Chondrocyte (in vitro differentiated cells): ENCODE results near the gene MEF2D. TPM values are rescaled to one million over a fixed set of nuclear protein-coding genes. Genes with fewer than 3 reads are reported as not detected.

Experiments used
- DNase-seq: peaks from one replicate; pipeline ENCODE4 v3.0.0; 2021; ENCODE audit warnings: mixed read lengths, low spot score
- H3K27ac Mint-ChIP-seq: one replicate; pipeline ENCODE4 v1.8.0; 2021; ENCODE audit warnings: mild to moderate bottlenecking, moderate library complexity, mixed read lengths; ENCODE audit not compliant: unreplicated experiment
- H3K27me3 Mint-ChIP-seq: 2 replicates; pipeline ENCODE4 v1.8.0; 2021; ENCODE audit warnings: low read depth, mixed read lengths
- H3K36me3 Mint-ChIP-seq: 2 replicates; pipeline ENCODE4 v1.8.0; 2021; ENCODE audit warnings: low read depth, mixed read lengths
- H3K4me1 Mint-ChIP-seq: 2 replicates; pipeline ENCODE4 v1.8.0; 2021; ENCODE audit warnings: low read depth, mild to moderate bottlenecking, mixed read lengths
- H3K4me3 Mint-ChIP-seq: one replicate; pipeline ENCODE4 v1.8.0; 2021; ENCODE audit warnings: mild to moderate bottlenecking, moderate library complexity, mixed read lengths; ENCODE audit not compliant: unreplicated experiment
- H3K9me3 Mint-ChIP-seq: 2 replicates; pipeline ENCODE4 v1.8.0; 2021; ENCODE audit warnings: low read depth, mixed read lengths
- total RNA-seq: library from RNA; stranded (reverse); gene quantifications from 3 replicates; pipeline ENCODE4 v1.2.1, GENCODE V29; 2021
- TF ChIP-seq, protein P1 (sequence below): fragments of 200-600 bp; sonication (generic); IDR thresholded peaks from 2 replicates; pipeline ENCODE4 v1.5.0; 2021; ENCODE audit warnings: antibody characterized with exemption, mild to moderate bottlenecking, moderate library complexity

MEF2D gene
- total RNA-seq, 1 donor from 2014 or later, result 62.0 TPM

DNA sequence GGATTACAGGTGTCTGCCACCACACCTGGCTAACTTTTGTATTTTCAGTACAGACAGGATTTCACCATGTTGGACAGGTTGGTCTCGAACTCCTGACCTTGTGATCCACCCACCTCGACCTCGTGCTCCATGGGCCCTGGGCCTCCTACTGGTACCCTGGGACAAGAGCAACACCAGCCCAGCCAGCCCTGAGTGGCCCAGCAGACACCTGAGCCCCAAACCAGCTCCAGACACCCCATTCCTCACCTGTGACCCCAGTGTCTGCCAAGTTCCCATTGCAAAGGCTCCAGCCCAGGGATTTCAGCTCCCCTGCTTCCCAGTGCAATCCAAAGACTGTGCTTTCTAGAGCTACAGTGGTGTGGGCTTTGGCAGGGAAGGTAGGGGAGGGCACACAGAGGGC, 14.6 kb downstream of the MEF2D start:
- no peak for DNase-seq
- Mint-ChIP-seq H3K27me3 (no peaks in the 10 kb centered on the region), H3K27ac (no peak overlapping the region), H3K9me3 (no peaks in the 10 kb centered on the region), H3K4me3 (no peak overlapping the region), H3K36me3 (peaks cover 12% of the 10 kb centered on the region), H3K4me1 (peaks cover 61% of the 10 kb centered on the region)
- TF ChIP-seq, protein P1, sequence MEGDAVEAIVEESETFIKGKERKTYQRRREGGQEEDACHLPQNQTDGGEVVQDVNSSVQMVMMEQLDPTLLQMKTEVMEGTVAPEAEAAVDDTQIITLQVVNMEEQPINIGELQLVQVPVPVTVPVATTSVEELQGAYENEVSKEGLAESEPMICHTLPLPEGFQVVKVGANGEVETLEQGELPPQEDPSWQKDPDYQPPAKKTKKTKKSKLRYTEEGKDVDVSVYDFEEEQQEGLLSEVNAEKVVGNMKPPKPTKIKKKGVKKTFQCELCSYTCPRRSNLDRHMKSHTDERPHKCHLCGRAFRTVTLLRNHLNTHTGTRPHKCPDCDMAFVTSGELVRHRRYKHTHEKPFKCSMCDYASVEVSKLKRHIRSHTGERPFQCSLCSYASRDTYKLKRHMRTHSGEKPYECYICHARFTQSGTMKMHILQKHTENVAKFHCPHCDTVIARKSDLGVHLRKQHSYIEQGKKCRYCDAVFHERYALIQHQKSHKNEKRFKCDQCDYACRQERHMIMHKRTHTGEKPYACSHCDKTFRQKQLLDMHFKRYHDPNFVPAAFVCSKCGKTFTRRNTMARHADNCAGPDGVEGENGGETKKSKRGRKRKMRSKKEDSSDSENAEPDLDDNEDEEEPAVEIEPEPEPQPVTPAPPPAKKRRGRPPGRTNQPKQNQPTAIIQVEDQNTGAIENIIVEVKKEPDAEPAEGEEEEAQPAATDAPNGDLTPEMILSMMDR, result no peak

DNA sequence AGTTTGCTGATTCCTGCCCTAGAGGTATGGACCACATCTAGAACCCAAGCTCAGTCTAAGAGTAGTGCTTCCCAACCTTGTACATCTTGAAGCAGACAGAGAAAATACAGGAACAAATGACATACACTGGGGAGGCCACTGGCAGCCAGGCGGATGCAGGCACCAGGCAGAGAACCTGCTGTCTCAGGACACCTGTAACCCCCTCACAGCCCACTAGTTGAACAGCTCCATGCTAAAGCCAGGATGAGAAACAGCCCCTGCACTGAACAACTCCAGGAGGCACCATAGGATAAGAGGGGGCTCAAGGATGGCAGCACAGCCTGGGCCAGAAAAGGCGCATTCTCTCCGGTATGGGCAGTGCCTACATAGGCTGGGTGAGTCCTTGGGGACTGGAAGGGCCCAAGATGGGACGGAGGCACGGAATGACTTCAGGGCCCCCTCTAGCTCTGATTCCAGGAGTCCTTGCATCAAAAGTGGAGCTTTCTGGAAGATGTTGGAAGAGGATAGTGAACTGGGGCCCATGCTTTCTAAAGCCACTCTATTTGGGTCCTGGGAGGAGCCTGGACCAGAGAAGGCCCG, 16.0 kb downstream of the MEF2D start:
- no peaks in the 10 kb centered on the region for H3K27me3 Mint-ChIP-seq
- H3K4me1 Mint-ChIP-seq, result peaks cover 52% of the 10 kb centered on the region
- TF ChIP-seq, protein P1, result no peak
- H3K9me3 Mint-ChIP-seq, result no peaks in the 10 kb centered on the region
- no peak overlapping the region for H3K4me3 Mint-ChIP-seq
- no peak for DNase-seq
- H3K36me3 Mint-ChIP-seq, result peaks cover 24% of the 10 kb centered on the region
- no peak overlapping the region for H3K27ac Mint-ChIP-seq

DNA sequence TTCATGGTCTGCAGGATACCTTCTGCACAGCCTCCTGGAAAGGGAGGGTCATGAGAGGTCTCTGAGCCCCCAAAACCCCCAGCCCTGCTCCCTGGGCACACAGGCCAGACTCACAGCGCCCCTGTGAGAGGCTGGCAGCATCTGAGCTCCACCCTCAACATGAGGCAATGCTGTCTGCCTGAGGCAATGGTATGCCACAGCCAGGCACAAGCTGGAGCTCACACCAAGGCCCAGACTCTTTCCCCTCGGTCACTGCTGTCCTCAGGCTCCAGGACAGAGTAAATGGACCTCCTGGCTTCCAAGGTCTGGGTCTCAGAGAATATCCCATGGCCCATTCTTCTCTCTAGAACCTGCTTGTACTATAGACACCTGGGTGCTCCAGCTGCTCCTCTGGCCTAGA, 17.2 kb downstream of the MEF2D start:
- Mint-ChIP-seq H3K4me3 (no peak overlapping the region), H3K9me3 (no peaks in the 10 kb centered on the region), H3K4me1 (peaks cover 40% of the 10 kb centered on the region)

DNA sequence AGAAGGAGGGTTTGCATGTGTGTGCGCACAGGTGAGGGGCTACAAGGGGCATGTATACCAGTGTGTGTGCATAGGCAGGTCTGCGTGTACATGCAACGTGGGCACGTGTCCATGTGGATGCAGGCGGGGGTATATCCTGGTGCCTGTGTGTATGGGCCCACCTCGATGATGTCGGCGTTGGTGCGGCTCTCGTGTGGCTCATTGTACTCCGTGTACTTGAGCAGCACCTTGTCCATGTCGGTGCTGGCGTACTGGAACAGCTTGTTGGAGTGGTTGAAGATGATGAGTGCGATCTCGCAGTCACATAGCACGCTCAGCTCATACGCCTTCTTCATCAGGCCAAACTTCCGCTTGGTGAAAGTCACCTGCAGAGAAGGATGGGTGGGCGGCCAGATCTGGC, 18.3 kb downstream of the MEF2D start:
- Mint-ChIP-seq H3K27me3 (no peaks in the 10 kb centered on the region), H3K36me3 (peaks cover 39% of the 10 kb centered on the region), H3K9me3 (no peaks in the 10 kb centered on the region), H3K4me1 (peaks cover 38% of the 10 kb centered on the region), H3K4me3 (no peak overlapping the region), H3K27ac (no peak overlapping the region)
- DNase-seq, result no peak
- TF ChIP-seq, protein P1, result no peak

More for the DNA sequence above, 17.2 kb downstream of the MEF2D start:
- H3K27me3 Mint-ChIP-seq, result no peaks in the 10 kb centered on the region
- TF ChIP-seq, protein P1, result no peak
- H3K36me3 Mint-ChIP-seq, result peaks cover 32% of the 10 kb centered on the region
- no peak overlapping the region for H3K27ac Mint-ChIP-seq
- no peak for DNase-seq

DNA sequence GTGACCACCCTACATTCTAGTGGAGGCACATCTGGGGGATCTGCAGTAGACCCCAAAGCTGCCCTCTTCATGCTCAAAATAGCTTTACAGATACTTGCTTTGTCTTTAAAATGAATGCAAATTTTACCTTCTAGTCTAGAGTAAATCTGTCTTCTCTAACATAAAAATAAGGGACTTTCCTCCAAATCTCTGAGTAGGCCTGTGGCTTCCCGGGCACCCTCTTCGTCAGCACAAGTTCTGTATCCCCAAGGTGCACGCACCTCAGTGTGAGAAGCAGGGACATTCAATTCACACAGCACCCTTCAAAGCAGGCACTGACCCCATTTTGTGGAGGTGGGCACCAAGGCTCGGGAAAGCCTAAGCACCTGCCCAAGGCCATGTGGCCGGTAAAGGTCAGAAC, 19.0 kb downstream of the MEF2D start:
- Mint-ChIP-seq H3K36me3 (peaks cover 45% of the 10 kb centered on the region), H3K27me3 (no peaks in the 10 kb centered on the region), H3K4me1 (peaks cover 32% of the 10 kb centered on the region), H3K9me3 (no peaks in the 10 kb centered on the region), H3K27ac (no peak overlapping the region), H3K4me3 (no peak overlapping the region)
- DNase-seq, result no peak
- TF ChIP-seq, protein P1, result no peak
